Activated CD8-positive, alpha-beta T cell treated with anti-CD3 and anti-CD28 coated beads for 36 hours (primary cell): Measurements from ENCODE around the gene ATP5F1D. TPM values are rescaled to one million over a fixed set of nuclear protein-coding genes. Genes with fewer than 3 reads are reported as not detected.

Experiments used
- ATAC-seq: fragments of 200-7000 bp; cut with Tn5 transposase; one replicate; pipeline ENCODE4 v1.10.0; 2021; ENCODE audit warnings: mild to moderate bottlenecking, moderate library complexity
- CTCF ChIA-PET: fragments of 350-600 bp; sonication (Branson Sonifier 250); formaldehyde crosslinking; loops from one replicate; lab custom pipeline; 2021; ENCODE audit warnings: antibody characterized with exemption; lab: Charles Lee
- POLR2A ChIA-PET: fragments of 350-600 bp; sonication (Branson Sonifier 250); formaldehyde crosslinking; loops from one replicate; lab custom pipeline; 2021; ENCODE audit warnings: antibody characterized with exemption; lab: Charles Lee
- DNase-seq: peaks from one replicate; pipeline ENCODE4 v3.0.0-alpha.2; 2020
- H3K27ac Mint-ChIP-seq: one replicate; pipeline ENCODE4 v1.8.0; 2021; ENCODE audit warnings: mild to moderate bottlenecking, mixed read lengths
- H3K27me3 Mint-ChIP-seq: one replicate; pipeline ENCODE4 v1.8.0; 2021; ENCODE audit warnings: mixed read lengths
- H3K36me3 Mint-ChIP-seq: one replicate; pipeline ENCODE4 v1.8.0; 2021; ENCODE audit warnings: low read depth, mixed read lengths
- H3K4me1 Mint-ChIP-seq: one replicate; pipeline ENCODE4 v1.8.0; 2021; ENCODE audit warnings: low read depth, mixed read lengths
- H3K4me3 Mint-ChIP-seq: one replicate; pipeline ENCODE4 v1.8.0; 2021; ENCODE audit warnings: mild to moderate bottlenecking, moderate library complexity, mixed read lengths
- H3K9me3 Mint-ChIP-seq: one replicate; pipeline ENCODE4 v1.8.0; 2021; ENCODE audit warnings: mixed read lengths
- CTCF ChIP-seq: fragments of 200-600 bp; IDR thresholded peaks from one replicate; pipeline ENCODE4 v1.8.0; 2022; ENCODE audit warnings: antibody characterized with exemption, mild to moderate bottlenecking
- intact Hi-C: fragments of 100-400 bp; cut with micrococcal nuclease; formaldehyde crosslinking; loops from one replicate; pipeline ENCODE4 v1.10.0; 2022
- total RNA-seq, 2 experiments: library from RNA; stranded (reverse); gene quantifications; one replicate each; pipeline ENCODE4 v1.2.3, GENCODE V29; 2021

ATP5F1D gene
- total RNA-seq, 2 experiments from 2014 or later, result 186 to 199 TPM

- TF ChIP-seq CTCF, result no peak
- DNase-seq (no peak), ATAC-seq (no peak)
- CTCF ChIA-PET, result interaction anchor here (0.6 to 1.0 kb wide), 2 partner anchors 14 to 23 kb away, joined by 3 read pairs; no protein-coding TSS in a partner anchor
- H3K4me1 Mint-ChIP-seq, result no peaks in the 10 kb centered on the region
- intact Hi-C loops, result no loop called here
- POLR2A ChIA-PET, result no interaction called here
- H3K27ac Mint-ChIP-seq, result no peak overlapping the region
- no peaks in the 10 kb centered on the region for H3K9me3 Mint-ChIP-seq
- H3K27me3 Mint-ChIP-seq, result no peaks in the 10 kb centered on the region
- H3K36me3 Mint-ChIP-seq, result peaks cover 2% of the 10 kb centered on the region
- H3K4me3 Mint-ChIP-seq, result no peak overlapping the region
Observed at GRCh38 chr19:1224047-1224825, 17.3 kb upstream of the ATP5F1D start.

DNA sequence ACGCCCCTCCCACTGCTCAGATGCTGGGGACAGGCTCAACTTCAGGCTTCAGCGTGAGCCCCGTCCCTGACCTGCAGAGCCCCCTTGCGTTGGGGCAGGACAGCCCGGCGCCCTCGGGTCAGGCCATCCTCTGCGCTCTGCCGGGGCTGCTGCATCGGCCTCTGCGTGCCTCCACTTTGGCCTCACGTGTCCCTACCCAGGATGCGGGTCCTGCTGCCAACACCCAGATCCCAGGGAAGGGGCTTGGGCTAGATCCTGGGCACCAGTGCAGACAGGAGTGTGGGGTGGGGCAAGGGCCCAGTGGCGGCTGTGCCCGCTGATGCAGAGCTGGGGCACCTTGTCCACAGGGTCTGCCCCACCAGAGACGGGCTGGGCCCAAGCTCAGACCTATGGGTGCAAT is 16.7 kb upstream of the ATP5F1D start:
- Mint-ChIP-seq H3K9me3 (no peaks in the 10 kb centered on the region), H3K27me3 (no peaks in the 10 kb centered on the region), H3K4me3 (no peak overlapping the region), H3K4me1 (no peaks in the 10 kb centered on the region), H3K36me3 (peaks cover 2% of the 10 kb centered on the region), H3K27ac (no peak overlapping the region)
- intact Hi-C loops, result no loop called here
- TF ChIP-seq CTCF, result no peak
- DNase-seq, result no peak
- ChIA-PET CTCF (no interaction called here), POLR2A (no interaction called here)
- ATAC-seq, result no peak

GRCh38 chr19:1225440-1226226 is 15.9 kb upstream of the ATP5F1D start:
- POLR2A ChIA-PET, result interaction anchor here (1.0 kb wide), 1 partner anchor 13 kb away, joined by 3 read pairs; no protein-coding TSS in a partner anchor
- no peak for DNase-seq
- intact Hi-C loops, result no loop called here
- no peaks in the 10 kb centered on the region for H3K4me1 Mint-ChIP-seq
- CTCF ChIA-PET, result no interaction called here
- H3K27me3 Mint-ChIP-seq, result no peaks in the 10 kb centered on the region
- H3K36me3 Mint-ChIP-seq, result peaks cover 2% of the 10 kb centered on the region
- ATAC-seq, result no peak
- TF ChIP-seq CTCF, result no peak
- H3K4me3 Mint-ChIP-seq, result no peak overlapping the region
- H3K9me3 Mint-ChIP-seq, result no peaks in the 10 kb centered on the region
- H3K27ac Mint-ChIP-seq, result no peak overlapping the region

DNA sequence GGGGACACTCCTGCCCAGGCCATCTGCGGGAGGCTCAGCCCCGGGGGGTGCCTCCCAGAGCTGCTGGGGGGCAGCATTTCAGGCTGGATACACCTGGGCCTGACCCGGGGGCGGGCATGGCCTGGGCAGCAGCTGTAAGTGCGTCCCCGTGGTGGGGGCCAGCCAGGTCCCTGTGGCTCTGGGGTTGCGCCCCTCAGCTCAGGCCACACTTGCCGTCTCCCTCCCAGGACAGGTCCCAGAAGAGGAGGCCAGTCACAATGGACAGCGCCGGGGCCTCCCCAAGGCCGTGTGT is 15.4 kb upstream of the ATP5F1D start:
- Mint-ChIP-seq H3K4me1 (no peaks in the 10 kb centered on the region), H3K27ac (no peak overlapping the region), H3K4me3 (no peak overlapping the region), H3K36me3 (peaks cover 2% of the 10 kb centered on the region), H3K27me3 (no peaks in the 10 kb centered on the region), H3K9me3 (no peaks in the 10 kb centered on the region)
- no peak for DNase-seq
- ATAC-seq, result no peak
- ChIA-PET POLR2A (interaction anchor here (1.0 kb wide), 1 partner anchor 12 kb away, joined by 3 read pairs; no protein-coding TSS in a partner anchor), CTCF (no interaction called here)
- no peak for TF ChIP-seq CTCF
- intact Hi-C loops, result no loop called here
